NT2/D1 (cell line): ENCODE results near the gene PLXNB2.

Experiments
- SUZ12 ChIP-seq: IDR thresholded peaks from 2 replicates; pipeline ENCODE4 v1.6.1; 2011; ENCODE audit not compliant: insufficient read length, insufficient read depth; ENCODE audit errors: extremely low read depth
- YY1 ChIP-seq: IDR thresholded peaks from 2 replicates; pipeline ENCODE4 v1.6.1; 2011; ENCODE audit not compliant: insufficient read length, insufficient read depth
- ZNF274 ChIP-seq: IDR thresholded peaks from 2 replicates; pipeline ENCODE4 v1.6.1; 2011; ENCODE audit warnings: mild to moderate bottlenecking, low read depth, low read length

DNA sequence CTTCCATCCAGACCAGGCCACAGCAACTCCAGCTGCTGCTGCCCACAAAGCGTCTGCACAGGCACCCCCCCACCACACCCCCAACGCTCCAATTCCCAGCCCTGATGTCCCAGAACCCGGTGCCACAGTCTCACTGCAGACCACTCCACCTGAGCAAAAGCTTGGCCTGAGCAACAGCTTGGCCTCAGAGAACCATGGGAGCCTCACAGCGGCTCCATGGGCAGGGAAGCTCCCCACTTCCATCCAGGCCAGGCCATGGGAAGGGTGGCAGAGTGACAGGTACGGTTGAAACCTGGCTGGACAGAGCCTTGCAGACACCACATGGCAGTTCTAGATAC, 13.2 kb downstream of the PLXNB2 start:
- TF ChIP-seq ZNF274 (no peak), YY1 (no peak), SUZ12 (no peak)
